SK-MEL-5 (cell line): Measurements from ENCODE around the gene DTNBP1. TPM values are rescaled to one million over a fixed set of nuclear protein-coding genes. Genes with fewer than 3 reads are reported as not detected.
A peak's percentile ranks its signal among the peaks of the same experiment; 100 is the strongest.

Experiments used
- DNase-seq: peaks from one replicate; pipeline ENCODE4 v3.0.0-alpha.2; 2016; ENCODE audit warnings: low read depth, low spot score
- in situ Hi-C: cut with HindIII; loops from 2 replicates; pipeline ENCODE4 v1.10.0; 2016; ENCODE audit warnings: low sequenced_read_pairs, high pct_unique_total_duplicates, low pct_unique_long_range_greater_than_20kb
- total RNA-seq: library from RNA; depleted of rRNA; stranded (reverse); fragments of >200 nt; shearing (Covaris generic); gene quantifications from 2 replicates; pipeline ENCODE4 v1.2.3, GENCODE V29; 2014

Gene DTNBP1
- total RNA-seq, 1 experiment from 2014 or later: 8.3 TPM

DNA sequence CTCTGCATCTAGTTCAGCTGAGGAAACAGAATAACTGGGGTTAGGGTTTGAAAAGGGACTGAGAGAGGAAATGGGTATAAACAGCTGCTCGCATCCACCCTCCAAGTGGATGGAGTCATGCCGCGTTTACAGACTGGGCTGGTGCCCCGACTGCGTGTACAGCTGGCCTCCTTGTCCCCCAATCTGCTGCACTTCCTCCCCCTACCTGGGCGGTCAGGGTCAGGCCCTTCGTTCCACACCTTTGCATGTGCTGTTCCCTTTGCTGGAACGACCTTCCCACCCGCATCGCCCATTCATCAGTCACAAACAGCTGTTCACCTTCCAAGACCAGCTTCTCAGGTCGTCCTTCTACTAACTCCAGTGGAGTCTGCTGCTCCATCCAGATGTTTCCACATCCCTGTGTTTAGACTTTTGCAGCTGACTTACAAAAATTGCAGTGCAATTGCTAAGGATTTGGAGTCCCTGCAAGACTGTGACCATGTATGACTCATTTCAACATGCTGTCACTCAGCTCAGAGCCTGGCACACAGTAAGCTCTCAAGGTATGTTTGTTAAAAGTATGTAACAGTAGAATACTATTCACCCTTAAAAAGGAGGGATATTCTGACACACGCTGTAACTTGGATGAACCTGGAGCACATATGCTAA lies 129.3 kb downstream of the DTNBP1 start:
- no peak for DNase-seq

GRCh38 chr6:15531973-15532372 lies 130.9 kb downstream of the DTNBP1 start:
- in situ Hi-C loops: no loop called here
- DNase-seq: no peak

More for the DNA sequence above, 129.3 kb downstream of the DTNBP1 start:
- in situ Hi-C loops: no loop called here

DNA sequence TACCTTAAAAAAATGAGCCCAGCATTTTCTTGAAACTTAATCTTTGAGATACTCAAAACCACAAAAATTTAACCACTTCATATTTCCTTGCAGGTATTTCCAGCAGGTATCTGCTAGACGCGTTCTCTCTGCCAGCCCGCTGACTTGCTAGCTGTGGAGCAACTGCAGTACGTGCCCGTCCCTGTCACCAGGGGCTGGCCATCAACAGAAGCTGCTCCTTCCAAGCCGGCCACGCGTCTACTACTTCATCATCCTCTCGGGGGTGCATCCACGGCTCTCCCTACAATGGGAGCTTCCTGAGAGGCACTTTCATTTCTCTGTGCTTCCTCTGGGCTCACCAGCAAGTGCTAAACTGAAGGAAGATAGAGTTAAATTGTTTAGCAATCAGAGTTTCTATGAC lies 132.4 kb downstream of the DTNBP1 start:
- no peak for DNase-seq
- in situ Hi-C loops: no loop called here

DNA sequence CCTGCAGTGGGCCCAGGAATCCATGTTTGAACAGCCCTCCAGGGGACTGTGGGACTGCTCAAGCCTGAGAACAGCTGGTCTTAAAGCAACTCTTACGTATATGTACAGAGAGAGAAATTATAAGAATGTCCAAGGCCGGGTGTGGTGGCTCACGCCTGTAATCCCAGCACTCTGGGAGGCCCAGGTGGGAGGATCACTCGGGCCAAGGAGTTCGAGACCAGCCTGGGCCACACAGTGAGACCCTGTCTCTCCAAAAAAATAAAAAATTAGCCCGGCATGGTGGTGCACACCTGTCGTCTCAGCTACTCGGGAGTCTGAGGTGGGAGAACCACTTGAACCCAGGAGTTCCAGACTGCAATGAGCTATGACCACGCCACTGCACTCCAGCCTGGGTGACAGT lies 134.0 kb downstream of the DTNBP1 start:
- in situ Hi-C loops: no loop called here
- DNase-seq: no peak

DNA sequence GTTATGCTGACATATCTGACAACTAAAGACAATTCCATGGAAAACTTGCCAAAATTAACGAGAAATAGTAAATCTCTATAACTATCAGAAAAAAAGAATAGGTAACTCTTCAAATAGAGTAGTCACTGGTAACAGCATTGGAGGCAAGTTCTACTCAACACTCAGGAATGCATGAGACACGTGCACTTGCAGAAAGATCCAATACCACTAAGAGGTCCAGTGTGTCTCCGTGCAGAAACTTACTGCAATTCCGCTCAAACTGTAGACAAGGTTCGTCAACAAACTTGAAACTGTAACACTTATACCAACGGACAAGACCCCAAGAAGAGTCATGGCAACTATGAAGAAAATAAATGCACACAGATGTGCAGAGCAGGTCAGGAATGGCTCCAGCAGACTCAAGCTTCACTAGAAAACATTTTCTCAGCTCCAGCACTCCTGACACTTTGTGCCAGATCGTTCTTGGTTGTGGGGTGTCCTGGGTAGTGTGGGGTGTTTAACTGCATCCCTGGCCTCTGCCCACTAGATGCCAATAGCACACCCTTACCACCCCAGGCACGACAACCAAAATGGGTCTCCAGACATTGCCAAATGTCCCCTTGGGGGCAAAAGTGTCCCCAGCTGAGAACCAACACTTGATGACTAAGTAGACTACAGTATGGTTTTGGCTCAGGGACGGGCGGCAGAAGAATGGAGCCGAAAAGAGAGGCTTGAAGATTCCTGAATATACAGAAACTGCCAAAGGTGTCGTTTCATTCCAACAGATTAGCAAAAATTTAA lies 134.8 kb downstream of the DTNBP1 start:
- in situ Hi-C loops: no loop called here
- no peak for DNase-seq

GRCh38 chr6:15526212-15526701 lies 136.6 kb downstream of the DTNBP1 start:
- DNase-seq: no peak
- in situ Hi-C loops: no loop called here

DNA sequence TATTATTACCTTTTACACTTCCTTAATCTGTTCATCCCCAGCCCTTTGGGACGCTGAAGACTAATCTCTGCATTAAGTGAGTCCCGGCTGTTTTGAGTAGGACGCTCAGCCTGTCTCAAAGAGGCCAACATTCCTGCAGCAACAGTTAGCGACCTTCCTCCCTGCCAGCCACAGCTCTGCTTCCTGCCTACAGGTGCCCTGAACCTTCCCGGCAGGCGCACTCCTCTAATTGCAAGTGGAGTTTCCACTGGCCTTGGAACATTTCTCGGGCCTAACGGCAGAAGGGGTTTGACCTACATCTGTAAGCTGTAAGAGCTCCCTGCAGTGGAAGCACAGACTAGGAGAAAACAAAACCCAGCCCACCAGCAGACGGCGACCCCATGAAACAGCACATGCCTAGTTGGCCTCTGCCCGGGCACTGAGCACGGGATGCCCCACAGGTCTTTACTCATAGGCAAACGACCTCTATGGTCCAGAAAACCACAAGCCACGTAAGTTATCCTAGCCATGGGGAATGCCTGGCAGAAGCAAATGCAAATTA lies 137.9 kb downstream of the DTNBP1 start:
- in situ Hi-C loops: no loop called here
- DNase-seq: no peak

DNA sequence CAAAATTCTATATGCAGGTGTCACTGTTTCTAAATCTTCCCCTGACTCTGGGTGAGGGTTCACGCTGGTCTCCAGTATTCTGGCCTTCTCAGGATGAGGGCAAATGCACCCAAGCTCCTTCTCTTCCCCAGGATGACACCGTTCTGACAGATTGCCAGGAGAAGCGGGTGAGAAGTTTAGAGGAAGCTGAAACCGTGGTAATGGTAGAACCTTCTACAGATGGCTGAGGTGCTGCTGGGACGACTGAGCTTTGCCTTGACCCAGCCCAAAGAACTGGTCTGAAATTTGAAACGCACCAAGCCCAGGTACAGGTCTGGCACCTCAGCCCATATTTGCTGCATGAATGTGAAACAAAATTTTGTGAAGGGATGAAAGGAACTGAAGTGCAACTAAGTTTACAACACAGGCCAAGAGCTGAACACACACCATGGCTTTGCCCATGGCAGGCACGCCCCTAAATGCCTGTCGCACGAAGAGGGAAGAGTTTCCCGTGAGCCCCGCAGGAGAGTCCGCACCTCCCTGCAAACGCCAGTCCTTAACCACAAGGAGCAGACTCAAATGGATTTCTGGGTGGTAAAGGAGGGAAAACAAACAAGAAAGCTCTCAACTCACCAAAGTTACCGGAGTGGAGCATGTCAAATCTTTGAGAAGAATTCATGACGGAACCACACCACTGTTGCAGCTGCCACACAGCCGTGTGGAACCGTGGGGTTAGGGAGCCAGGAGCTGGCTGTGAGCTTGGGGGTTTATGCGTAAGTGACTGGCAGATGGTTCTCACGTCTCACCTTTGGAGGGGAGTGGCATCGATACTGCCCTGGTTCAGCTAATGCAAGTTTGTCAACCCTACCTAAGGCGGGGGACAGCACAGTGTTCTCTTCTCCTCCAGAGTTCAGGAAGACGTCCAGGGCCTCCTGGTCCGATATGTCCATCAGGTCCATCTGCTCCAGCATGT lies 138.9 kb downstream of the DTNBP1 start:
- DNase-seq: no peak
- in situ Hi-C loops: no loop called here

- in situ Hi-C loops: no loop called here
- no peak for DNase-seq
Observed at GRCh38 chr6:15522856-15523529, 139.8 kb downstream of the DTNBP1 start.

GRCh38 chr6:15522427-15522826 lies 140.4 kb downstream of the DTNBP1 start:
- DNase-seq: no peak
- in situ Hi-C loops: no loop called here

DNA sequence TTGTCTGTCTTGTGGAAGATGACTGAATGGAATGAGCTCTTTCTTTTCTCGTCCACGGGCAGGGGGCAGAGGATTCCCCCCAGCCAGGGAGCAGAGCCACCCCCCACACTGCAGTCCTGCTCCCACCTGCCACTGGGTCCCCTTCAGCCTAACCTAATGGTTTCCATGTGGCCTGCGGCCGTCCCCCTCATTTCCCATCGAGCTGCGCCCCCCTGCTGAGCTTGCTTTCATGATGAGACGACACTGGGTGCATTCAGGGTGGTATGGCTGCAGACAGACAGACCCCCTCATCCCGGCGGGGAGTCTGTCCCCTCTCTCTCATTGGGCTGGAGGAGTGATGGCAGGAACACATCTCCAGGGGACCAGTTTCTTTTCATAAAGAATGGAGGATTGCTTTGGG lies 140.8 kb downstream of the DTNBP1 start:
- in situ Hi-C loops: no loop called here
- no peak for DNase-seq

DNA sequence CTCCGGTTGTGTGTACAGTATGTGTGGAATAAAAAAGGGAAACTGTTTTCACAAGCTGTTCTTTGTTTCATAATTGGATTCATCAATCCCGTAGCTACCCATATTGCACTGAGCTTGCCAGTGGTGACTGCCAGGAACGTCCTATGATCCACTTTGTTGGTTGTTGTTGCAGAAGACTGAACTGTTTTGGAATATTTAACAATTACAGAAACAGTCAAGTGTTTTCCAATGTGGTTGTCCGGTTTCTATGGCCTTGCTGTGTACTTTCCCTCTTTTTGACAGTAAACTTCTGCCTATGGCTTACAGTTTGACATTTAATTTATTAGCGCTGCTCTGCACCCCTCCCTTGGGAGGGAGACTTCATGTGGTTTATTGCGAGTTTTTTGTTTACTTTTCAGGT lies 141.2 kb downstream of the DTNBP1 start:
- DNase-seq: peak; percentile 90
- in situ Hi-C loops: no loop called here

- in situ Hi-C loops: no loop called here
- DNase-seq: no peak
Observed at GRCh38 chr6:15520626-15521203, 142.1 kb downstream of the DTNBP1 start.

- no peak for DNase-seq
- in situ Hi-C loops: no loop called here
Observed at GRCh38 chr6:15519681-15520080, 143.1 kb downstream of the DTNBP1 start.

DNA sequence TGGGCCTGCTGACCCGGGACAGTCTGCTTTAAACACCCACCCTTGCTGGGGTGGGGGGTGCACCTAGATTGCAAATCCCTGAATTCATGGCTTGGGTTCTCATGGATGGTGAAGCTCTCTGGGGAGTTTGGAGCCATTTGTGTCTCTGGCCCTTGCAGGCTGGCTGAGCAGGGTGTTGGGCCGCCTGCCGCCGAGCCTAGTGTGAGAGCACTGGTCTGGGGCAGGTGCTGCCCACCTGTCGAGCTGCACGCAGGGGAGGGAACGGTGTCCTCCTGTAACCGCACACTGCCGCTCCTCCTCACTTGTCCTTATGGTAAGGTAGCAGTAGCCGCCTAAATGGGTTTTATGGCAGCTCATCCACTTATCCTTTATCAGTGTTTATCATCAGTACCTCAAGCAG lies 143.9 kb downstream of the DTNBP1 start:
- DNase-seq: no peak
- in situ Hi-C loops: no loop called here

DNA sequence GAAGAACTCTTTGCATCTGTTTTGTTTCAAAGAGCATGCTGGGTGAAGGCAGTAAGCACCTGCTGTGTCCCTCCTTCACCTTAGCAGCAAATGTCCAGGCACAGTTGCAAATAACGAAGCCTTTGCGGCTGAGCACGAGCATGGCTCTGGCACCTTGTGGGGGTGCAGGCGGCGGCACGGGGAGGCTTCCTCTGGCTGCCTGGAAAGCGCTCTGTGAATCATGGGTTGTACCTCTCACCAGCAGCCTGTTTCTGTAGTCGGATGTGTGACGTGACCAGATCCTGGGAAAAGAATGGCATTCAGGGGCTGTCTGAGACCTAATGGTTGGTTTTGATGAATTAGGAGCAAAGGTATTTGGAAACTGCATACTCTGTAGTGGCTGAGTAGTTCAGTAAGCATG lies 144.8 kb downstream of the DTNBP1 start:
- no peak for DNase-seq
- in situ Hi-C loops: no loop called here

- in situ Hi-C loops: no loop called here
Observed at GRCh38 chr6:15517600-15517999, 145.2 kb downstream of the DTNBP1 start.

More at GRCh38 chr6:15517600-15517999, 145.2 kb downstream of the DTNBP1 start:
- DNase-seq: no peak
